IPS-18c (cell line): ENCODE data around the gene FCN3.
"Not testable (repeated sequence)": the region's sequence is repeated elsewhere in the genome, so short reads cannot be mapped to it uniquely, and the experiment has no call there.

Experiments
- H3K4me3 ChIP-seq: 2 replicates; pipeline ENCODE4 v1.7.0; 2013; ENCODE audit warnings: low read depth, mild to moderate bottlenecking, low read length, moderate library complexity; ENCODE audit not compliant: insufficient read depth
- H3K9me3 ChIP-seq: one replicate; pipeline ENCODE4 v1.6.1; 2013; ENCODE audit warnings: mild to moderate bottlenecking, low read length, moderate library complexity; ENCODE audit not compliant: control insufficient read depth, insufficient read depth

The FCN3 gene

GRCh38 chr1:27374362-27375086 lies at the start of gene FCN3:
Gene FCN3 (minus strand): TSS chr1:27374824. CDS start chr1:27374818, 6 bp downstream.
- peaks cover 2% of the 10 kb centered on the region for H3K9me3 ChIP-seq
- no peak within 1 kb of the TSS for H3K4me3 ChIP-seq

DNA sequence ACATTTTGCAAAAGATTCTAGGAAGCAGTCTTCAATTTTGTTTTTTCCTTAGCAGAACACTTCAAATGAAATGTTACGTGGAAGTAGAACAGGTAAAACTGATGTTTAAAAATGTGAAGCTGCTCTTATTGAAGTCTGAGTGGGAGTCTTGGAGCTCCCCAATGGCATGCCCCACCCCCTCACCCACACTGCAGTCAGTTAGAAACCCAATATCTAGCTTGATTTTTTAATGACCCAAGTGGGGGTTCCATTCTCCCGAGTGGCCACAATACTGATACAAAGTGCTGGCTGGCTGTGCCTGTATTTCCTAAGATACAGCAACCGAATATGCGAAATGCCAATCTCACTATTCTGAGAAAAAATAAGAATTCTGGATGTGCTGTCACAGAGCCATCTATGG lies 49.1 kb upstream of the FCN3 start:
- no peak overlapping the region for H3K4me3 ChIP-seq
- H3K9me3 ChIP-seq = no peaks in the 10 kb centered on the region

- Histone ChIP-seq H3K4me3 (no peak overlapping the region), H3K9me3 (no peaks in the 10 kb centered on the region)
Observed at GRCh38 chr1:27418326-27419185, 43.9 kb upstream of the FCN3 start.

DNA sequence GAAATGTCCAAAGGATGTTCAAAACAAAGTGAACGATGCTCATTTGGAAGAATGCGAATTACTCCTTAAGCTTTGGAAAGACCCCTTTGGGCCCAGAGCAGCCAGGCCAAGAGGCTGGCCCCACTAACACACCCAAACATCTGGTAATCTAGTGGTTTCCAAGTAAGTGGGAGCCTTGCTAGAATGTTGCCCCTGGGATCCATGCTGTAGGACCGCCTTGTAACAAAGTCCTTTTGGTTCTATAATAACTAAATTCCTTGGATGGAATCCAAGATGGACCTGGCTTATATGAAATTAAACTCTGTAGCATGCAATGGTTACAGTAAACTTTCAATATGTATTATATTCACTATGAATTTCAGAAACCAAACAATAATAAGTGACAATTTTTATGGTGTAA lies 43.1 kb upstream of the FCN3 start:
- H3K9me3 ChIP-seq = no peaks in the 10 kb centered on the region
- no peak overlapping the region for H3K4me3 ChIP-seq

- Histone ChIP-seq H3K9me3 (no peaks in the 10 kb centered on the region), H3K4me3 (no peak overlapping the region)
Observed at GRCh38 chr1:27416387-27417111, 41.9 kb upstream of the FCN3 start.

DNA sequence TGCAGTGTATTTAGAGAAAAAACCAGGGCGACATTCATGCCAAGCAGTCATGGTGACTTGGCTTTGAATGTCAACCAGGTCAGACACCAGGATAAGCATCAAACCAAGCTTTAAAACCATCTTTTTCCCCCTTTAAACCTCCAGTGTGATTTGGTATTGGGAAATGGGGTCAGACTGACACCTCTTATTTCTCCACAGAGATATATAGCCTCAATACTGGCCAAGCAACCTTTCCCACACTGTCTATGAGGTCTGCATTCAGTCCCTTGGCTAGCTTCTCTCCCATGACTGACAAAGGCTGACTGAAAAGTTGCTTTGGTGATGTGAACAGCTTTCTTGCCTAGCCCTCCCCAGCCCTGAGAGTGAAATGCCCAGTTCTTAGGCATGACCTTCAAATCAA lies 39.5 kb upstream of the FCN3 start:
- Histone ChIP-seq H3K4me3 (no peak overlapping the region), H3K9me3 (no peaks in the 10 kb centered on the region)

- no peaks in the 10 kb centered on the region for H3K9me3 ChIP-seq
- H3K4me3 ChIP-seq = no peak overlapping the region
Observed at GRCh38 chr1:27413004-27413403, 38.4 kb upstream of the FCN3 start.

- no peaks in the 10 kb centered on the region for H3K9me3 ChIP-seq
- H3K4me3 ChIP-seq = no peak overlapping the region
Observed at GRCh38 chr1:27412502-27412901, 37.9 kb upstream of the FCN3 start.

DNA sequence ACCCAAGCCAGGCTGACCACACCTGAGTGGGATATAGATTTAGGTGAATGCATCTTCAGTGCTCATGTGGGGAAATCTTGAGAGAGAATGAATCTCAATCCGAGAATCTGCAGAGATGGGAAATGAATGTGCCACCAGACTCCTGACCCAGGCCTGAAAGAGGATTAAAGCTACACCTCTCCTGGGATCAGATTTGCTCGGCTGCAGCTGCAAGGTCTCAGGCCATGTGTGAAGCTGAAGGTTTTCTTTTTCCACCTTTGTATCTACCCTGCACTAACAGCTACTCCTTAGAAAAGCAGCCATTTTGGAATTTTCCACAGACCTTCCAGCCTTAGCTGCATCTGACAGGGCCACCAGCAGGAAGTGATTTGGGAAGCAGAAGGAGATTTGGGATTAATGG lies 36.1 kb upstream of the FCN3 start:
- H3K4me3 ChIP-seq = no peak overlapping the region
- H3K9me3 ChIP-seq = no peaks in the 10 kb centered on the region

GRCh38 chr1:27409669-27410068 lies 35.0 kb upstream of the FCN3 start:
- Histone ChIP-seq H3K4me3 (no peak overlapping the region), H3K9me3 (no peaks in the 10 kb centered on the region)

DNA sequence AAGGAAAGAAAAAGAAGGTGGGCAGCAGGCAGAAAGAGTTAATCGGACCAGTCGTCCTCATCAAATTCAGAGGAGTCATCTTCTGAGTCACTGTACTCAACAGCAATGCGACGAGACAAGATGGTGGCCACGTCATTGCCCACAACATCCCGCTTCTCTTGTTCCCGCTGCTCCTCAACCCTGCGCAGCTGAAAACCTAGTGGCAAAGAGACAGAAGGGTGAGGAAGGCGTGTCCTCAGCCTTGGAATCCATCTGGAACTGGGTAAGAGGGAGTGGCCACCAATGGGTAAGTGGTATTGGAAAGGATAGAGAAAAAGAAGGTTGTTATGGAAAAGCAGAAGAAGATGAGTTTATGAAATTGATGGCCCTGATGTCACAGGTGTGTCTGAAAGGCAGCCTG lies 33.5 kb upstream of the FCN3 start:
- Histone ChIP-seq H3K9me3 (no peaks in the 10 kb centered on the region), H3K4me3 (no peak overlapping the region)

DNA sequence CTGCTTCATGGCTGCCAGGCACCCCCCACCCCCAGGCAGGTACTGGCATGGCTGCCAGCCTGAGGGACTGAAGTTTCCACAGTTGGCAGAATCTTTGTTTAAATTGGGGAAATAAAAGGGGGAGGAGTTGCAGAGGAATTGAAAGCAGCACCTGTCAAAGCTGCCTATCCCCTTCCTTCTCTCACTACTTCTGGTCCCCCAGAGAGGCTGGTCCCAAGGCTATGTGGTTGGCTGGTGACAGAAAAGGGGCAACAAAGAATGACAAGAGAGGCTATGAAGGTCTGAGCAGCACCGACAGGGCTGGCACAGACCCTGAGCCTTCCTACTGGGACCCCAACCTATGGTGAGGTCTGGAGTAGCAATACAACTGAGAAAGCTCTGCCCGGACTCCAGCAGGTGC lies 32.2 kb upstream of the FCN3 start:
- H3K4me3 ChIP-seq, H3K9me3 ChIP-seq: not testable (repeated sequence)

DNA sequence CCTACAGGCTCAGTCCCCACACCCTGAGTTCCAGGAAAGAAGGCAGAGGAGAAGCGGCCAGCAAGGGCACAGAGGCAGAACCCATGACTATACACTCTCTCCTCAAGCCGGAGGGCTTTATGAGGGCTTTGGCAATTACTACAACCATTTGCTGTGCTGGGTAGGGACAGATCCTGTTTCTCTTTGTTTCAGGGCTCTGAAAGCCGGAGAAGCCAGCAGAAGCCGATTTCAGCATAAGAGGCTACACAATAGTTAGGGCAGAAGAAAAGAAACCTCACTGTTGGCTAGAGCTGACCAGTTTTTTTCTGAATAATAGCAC lies 31.7 kb upstream of the FCN3 start:
- H3K4me3 ChIP-seq = no peak overlapping the region
- no peaks in the 10 kb centered on the region for H3K9me3 ChIP-seq

DNA sequence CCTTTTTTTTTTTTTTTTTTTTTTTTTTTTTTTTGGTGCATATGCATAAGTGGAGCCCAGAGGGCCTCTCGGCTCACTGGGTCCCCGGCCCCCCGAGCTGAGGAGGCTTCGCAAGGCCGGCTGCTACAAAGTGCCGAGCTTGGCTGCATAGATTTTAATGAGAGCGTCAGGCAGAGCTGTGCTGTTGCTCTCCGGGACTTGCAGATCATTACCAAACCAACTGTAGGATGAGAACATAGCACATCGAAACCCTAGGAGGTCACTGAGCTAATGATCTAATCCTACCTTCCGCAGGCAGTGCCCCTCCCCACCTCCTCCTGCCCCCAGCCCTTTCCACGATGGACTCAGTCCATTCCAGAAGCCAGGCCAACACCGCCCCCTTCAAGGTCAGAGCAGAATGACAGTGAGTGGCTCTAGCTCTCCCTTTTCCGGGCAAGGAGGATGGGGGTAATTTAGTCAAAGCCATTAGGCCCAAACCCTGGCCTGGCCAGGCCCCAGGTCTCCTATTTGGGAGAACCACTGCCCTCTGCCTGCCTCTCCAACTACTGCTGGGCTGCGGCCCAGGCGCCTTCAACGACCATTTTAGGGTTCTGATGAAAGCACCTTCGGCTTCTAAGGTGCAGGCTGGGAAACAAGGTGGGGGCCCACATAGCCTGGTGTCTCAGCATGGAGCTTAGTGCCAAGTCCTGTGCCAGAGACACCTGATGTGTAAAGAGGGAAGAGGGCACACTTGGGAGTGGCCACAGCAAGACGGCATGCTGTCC lies 31.2 kb upstream of the FCN3 start:
- H3K4me3 ChIP-seq = not testable (repeated sequence)

GRCh38 chr1:27405074-27405473 lies 30.4 kb upstream of the FCN3 start:
- no peaks in the 10 kb centered on the region for H3K9me3 ChIP-seq
- no peak overlapping the region; the same call in 1 of the 2 replicates for H3K4me3 ChIP-seq

More for the DNA sequence above, 31.2 kb upstream of the FCN3 start:
- not testable (repeated sequence) for H3K9me3 ChIP-seq

DNA sequence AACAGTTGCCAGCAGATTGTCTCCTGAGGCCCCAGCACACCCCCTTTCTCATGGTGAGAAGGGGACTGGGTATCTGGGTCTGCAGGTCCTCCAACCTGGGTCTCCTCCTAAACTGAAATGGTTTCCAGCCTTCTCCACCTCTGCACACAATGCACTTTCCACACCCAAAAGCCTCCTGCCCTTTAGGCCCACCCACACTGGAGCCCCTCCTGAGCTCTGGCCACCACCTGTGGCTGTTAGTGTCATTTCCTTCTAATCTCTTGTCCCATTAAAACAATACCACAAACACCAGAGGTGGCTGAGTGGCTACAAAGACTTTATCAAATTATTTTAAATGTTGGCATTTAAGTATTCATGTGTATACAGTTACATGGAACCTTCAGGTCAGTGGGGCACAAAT lies 29.3 kb upstream of the FCN3 start:
- H3K9me3 ChIP-seq = no peaks in the 10 kb centered on the region
- H3K4me3 ChIP-seq = no peak overlapping the region

DNA sequence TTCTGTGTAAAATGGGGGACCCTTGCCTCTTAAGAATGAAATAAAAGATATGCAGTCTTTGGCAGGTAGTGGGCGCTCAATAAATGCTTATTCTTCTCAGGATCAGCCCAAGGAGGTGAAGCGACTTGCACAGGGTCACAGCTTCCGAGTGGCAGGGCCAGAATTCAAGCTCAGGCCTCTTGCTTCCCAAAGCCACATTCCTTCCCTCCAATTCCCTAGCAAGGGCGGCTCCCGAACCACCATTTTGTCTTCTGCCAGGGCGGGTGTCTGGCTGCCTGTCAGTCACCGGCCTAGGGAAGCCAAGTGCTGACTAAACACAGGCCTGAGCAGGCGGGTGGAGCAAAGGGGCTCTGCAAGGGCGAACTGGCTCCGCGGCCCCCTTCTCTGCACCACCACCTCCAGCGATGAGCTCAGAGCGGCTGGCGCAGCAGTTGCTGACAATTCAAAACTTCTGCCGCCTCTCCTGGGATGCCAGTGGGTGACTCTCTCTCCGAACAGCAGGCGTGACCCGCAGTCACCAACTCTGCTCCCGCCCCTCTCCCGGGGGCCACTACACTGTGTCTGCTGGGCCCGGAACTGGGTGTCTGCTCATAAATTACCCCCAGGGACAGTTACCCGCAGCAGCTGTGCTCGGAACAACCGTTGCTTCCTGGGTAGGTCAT lies 28.6 kb upstream of the FCN3 start:
- Histone ChIP-seq H3K4me3 (no peak overlapping the region), H3K9me3 (no peaks in the 10 kb centered on the region)
